HG03571 (cell line): Measurements from ENCODE around the gene MLPH.
"Not testable (repeated sequence)": the region's sequence is repeated elsewhere in the genome, so short reads cannot be mapped to it uniquely, and the experiment has no call there.

Experiments used
- ATAC-seq: cut with Tn5 transposase; IDR thresholded peaks from one replicate; pipeline ENCODE4 v1.9.1; 2021; ENCODE audit not compliant: unreplicated experiment

Gene MLPH

DNA sequence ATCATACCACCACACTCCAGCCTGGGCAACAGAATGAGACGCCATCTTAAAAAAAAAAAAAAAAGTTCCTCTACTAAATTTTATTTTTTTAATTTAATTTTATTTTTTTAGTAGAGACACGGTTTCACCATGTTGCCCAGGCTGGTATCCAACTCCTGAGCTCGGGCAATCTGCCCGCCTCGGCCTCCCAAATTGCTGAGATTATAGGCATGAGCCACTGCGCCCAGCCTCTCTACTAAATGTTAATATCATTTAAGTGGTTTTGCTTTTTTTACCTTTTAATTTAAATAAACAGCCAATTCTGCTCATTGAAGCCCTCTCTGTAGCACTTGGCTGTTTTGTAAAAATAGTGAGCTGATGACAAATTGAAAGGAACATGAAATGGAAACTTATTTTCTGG is 94.3 kb downstream of the MLPH start:
- no peak for ATAC-seq

DNA sequence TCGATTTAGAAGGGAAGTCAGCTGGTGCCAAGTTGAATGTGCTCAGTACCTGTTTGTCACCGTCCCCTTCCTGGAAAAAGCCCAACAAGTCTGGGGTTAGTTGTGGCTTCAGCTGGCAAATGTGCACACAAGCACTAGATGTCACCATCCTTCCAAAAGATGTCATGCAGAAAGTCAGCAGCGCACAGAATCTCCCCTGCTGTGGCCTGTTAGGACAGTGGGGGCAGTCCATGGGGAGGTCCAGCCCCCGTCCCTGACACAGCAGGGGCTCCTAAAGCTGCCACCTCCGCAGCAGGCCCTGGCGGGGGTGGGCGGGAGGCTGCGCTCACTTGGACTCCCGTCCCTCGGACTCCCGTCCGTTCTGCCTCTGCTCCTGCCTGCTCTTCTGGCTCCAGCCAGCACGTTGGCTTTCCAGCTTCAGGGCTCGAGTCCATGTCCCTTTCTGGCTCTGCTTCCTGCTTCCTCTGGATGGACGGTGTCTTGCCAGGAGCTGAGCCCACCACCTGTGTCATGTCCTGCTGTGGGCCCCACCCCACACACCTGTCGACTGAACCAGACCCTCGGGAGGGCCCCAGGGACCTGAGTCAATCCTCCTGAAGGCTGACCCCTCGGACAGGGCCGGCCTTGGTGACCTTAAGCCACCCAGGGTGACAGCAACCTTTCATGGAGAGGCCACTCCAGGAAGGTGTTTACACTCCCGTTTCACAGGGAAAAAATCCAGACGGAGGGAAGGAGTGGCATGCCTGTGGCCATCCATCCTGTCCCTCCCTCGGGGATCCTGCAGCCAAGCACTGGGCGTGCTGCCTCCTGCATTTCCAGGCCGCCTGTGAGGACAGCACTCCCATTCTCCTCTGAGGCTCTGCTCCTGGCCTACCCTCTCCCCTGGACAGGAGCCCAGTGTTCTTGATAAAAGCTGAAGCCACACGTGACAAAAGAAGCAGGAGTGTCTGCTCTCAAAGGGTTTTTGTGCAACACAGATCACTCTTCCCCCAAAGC is 95.0 kb downstream of the MLPH start:
- ATAC-seq = no peak

DNA sequence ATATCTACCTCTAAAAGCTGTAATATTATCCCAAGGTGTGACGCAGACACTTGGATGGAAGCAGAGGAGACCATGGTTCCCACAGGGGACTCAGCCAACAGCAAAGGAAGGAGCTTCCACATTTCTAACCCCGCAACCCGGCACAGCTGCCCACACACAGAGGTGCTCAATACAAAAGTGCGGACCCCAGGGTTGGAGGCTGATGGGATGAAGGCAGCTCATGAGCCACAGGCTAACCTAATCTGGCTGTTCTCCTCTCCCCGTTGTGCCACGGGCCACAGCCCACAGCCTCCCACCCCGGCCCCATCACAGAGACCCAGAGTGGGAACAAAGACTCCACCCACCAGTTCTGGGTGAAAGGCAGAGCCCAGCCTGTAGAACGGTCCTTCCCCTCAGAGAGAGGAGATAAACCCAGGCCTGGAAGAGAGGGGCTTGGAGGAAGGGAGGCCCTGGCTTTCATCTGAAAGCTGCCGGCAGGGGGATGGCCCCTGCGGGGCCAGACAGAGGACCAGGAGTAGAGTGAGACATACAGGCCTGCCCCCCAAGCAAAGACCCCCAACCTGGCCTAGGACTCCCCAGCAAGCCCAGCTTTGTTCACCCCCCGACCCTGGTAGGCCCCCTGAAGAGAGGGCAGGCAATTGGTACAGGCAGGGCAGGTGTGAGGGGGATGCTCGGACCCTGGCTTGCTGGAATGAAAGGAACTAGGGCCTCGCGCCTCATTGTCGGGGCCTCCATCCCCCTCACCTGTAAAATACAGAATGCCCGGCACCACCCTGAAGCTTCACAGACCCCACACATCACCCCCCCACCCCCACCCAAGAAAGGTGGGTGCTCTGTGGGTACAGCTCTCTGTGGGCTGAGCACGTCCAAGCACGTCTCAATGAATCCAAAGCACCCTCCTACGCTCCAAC is 96.6 kb downstream of the MLPH start:
- no peak for ATAC-seq

DNA sequence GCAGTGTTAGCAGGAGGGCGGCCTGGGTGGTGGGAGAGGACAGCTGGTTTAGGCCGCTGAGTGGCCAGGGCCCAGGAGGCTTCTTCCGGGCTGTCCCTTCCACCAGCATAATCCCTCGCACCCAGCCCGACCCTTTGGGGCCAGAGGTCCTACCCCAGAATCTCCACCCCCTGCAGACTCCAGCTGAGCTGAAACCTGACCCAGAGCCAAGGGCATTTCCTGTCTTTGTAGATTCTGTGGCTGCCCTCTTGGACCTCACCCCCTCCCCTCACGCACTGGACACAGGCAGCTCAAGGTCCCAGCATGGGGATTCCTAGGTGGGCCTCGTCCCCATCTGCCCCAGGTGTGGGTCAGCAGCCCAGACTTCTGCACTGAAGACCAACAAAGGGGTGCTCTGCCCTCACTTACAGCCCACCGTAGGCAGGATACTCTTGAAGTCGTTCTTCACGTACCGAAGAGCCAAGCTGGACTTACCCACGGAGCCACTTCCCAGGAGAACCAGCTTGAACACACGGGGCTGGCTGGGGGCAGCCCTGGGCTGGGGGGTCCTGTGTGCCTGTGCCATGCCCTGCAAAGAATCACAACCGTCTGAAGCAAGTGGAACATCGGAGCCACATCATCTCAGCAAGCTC is 98.7 kb downstream of the MLPH start:
- no peak for ATAC-seq

DNA sequence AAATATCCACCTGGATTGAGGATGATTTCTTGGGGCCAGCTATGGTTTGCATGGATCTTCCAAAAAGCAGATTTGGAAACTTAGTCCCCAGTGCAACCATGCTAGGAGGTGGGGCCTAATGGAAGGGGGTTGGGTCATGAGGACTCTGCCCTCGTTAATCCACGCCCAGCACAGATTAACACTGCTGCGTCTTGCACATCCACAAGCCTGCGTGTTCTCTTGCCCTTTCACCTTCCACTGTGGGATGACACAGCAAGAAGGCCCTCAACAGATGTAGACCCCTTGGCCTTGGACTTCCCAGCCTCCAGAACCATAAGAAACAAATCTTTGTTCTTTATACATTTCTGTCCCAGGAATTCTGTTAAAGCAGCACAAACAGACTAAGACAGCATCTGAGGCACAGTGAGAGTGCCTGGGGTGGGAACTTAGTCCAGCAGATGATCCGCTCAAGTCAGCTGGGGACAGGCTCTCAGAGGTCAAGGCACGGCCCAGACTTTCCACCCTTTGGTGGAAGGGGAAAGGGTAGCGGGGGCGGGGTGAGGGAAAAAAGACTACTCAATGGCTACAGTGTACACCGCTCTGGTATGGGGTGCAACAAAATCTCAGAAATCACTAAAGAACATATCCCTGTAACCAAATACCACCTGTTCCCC is 101.1 kb downstream of the MLPH start:
- ATAC-seq = no peak

DNA sequence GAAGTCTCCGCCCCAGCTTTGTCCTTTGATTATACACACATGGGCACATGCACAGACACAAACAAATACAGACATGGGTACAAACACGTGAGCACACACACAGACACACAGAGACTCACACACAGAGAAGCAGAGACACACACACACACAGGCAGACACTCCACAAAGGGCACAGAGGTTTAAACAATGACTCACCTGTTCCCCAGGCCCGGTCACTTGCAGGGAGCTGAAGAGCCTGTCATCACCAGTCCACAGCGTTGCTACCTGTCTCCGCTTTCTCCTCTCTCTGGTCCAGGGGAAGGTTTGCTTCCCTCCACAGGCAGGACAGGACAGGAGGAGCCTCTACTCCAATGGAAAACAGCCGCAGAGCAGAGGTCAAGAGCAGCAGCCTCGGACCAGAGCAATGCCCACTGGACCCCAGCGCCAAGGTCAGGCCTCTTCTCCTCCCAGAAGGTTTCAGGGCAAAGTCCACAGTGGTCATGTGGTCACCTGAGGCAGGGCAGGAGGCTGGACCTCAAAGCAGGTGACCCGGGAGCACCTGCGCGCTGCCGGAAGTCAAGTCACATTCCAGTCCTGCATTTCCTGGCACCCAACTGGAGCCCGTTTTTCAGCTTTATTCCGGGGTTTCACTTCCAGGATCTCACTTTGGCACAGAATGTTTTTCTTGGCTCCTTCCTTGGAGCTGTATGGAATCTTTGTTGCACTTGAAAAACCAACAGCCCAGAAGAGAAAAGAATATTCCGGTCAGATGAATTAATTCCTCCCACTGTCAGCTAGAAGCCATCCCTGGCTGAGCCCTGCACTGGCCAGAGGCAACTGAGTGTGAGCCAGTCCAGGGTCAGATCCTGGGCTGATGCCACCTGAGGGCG is 103.5 kb downstream of the MLPH start, which contains the start of gene RAB17:
RAB17 (minus strand) TSS at position 463 of the 869 bp plus-strand sequence. CDS start 4,580 bp downstream, outside the sequence.
- ATAC-seq = no peak

DNA sequence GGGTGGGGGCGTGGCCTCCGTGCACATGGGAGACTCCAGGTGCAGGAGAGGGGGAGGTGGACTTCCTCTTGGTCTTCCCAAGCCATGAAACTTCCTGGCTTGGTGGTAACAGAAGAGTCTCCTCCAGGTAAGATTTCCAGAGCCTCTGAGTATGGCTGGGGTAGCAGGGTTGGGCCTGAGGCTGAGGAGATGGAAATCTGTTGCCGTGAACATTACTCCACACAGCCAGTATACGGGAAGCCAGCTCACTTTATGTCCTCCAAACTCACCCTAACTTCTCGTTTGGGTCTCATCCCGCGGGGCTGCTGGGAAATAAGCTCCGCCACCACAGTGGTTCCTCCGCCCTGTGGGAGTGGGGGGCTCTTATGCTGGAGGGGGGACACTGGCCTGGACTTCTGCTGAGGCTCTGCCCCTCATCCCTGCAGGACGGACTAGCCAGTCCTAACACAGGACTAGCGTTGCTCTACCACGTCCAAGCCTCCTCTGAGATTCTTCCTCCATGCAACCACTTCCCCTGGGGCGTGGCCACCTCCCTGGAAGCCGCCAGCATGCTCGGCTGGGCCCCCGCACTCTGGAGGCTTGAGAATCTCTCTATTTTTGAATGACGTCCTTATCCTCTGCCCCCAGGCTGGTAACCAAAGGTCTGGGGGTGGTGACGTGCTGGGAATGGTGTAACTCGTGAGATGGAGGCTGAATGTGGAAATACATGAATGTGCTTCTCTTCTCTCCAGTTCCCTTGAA is 104.3 kb downstream of the MLPH start:
- ATAC-seq = no peak

DNA sequence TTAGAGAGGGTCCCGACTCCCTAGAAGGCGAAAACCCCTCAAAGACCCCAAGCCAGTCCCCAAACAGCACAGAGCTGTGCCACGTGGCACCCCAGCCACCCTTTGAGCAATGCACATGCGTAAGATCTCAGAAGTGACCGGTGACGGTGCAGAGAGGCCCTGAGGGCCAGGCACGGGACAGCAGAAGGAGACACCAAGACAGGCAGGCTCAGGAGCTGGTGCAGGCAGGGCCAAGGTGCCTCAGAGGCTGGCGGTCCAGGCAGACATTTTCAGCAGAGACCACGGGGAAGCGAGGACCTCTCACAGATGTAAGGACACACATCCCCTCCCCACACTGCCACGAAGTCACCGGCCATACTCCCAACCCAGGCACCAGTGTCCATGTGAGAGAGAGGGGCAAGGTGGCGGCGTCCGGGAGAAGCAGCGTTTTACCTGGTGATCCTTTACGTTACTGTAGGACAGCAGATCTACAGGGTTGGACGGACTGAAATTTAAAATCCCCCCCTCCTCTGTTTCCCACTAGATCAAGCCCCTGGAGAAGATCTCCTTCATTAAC is 105.5 kb downstream of the MLPH start:
- ATAC-seq = no peak

DNA sequence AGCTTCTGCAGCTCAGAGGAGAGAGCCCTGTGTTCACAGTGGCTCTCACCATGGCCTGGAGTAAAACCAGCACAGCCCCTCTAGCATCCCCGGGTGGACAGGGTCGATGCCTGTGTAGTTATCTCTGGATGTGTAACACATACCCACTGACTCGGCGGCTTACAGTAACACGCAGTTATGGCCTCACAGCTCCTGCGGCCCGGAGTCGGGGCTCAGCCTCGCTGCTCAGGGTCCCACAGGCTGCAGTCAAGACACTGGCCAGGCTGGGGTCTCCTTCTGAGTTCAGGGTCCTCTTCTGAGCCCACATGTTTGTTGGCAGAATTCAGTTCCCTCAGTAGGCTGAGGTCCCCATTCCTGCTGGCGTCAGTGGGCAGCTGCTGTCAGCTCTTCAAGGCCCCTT is 106.0 kb downstream of the MLPH start:
- ATAC-seq = no peak

DNA sequence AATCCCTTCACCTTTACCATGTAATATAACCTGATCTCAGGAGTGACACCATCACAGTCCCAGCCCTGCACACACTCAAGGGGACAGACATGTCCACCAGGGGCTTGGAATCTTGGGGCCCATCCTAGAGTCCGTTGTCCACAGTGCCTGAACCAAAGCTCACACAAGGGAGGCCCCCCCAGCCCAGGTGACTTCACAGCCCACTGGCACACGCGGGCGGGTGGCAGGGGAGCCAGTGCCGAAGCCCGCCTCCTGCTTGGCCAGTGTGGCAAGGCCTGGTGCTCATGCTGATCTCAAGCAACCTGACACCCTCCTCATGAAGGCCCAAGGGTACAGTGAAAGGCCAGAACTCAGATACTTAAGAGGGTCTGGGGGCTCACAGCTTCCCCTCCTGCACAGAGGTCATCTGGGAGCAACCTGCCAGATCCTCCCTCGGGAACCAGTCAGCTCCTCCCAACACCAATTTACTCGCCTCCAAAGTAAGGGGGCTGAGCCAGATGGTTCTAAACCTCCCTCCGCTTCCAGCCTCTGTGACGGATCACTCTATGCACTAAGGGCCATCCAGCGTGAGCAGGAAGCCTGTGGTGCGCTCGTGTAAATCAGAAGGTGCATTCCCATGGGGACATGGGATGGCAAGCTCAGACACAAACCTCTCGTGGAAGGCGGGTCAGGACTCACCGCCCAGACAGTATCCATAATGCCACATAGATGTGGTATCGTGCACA is 106.7 kb downstream of the MLPH start:
- no peak for ATAC-seq

DNA sequence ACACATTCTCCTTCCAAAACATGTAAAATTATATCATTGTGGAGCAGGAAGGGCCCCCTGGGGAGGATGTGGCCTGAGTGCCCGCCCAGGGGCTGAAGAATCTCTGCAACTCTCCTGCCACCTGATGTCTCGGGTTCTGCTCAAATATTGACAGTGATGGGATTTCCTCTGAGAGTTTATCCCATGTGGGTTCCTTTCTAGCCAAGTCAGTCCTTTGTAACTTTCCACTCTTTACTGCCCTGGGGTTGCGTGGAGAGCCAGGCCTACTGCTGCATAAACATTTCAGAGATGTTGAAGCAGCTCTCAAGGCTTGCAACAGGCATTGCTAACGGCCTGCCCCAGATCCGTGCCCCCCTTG is 107.4 kb downstream of the MLPH start:
- ATAC-seq = no peak

DNA sequence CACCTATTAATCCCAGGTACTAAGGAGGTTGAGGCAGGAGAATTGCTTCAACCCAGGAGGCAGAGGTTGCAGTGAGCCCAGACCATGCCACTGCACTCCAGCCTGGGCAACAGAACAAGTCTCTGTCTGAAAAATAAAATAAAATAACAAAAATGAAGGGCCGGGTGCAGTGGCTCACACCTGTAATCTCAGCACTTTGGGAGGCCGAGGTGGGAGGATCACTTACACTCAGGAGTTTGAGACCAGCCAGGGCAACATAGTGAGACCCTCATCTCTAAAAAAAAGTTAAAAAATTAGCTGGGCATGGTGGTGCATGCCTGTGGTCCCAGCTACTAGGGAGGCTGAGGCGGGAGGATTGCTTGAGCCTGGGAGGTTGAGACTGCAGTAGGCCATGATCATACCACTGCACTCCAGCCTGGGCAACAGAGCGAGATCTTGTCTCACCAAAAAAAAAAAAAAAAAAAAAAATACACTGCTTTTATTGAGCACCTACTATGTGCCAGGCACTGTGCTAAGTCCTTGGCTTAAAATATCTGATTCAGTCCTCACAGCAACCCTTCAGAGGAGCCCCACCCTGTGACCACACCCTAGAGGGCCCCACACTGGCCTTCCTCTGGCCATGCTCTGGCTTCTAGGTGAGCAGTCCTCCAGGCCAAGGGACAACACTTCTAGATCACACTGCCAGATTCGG is 108.9 kb downstream of the MLPH start:
- ATAC-seq = not testable (repeated sequence)

DNA sequence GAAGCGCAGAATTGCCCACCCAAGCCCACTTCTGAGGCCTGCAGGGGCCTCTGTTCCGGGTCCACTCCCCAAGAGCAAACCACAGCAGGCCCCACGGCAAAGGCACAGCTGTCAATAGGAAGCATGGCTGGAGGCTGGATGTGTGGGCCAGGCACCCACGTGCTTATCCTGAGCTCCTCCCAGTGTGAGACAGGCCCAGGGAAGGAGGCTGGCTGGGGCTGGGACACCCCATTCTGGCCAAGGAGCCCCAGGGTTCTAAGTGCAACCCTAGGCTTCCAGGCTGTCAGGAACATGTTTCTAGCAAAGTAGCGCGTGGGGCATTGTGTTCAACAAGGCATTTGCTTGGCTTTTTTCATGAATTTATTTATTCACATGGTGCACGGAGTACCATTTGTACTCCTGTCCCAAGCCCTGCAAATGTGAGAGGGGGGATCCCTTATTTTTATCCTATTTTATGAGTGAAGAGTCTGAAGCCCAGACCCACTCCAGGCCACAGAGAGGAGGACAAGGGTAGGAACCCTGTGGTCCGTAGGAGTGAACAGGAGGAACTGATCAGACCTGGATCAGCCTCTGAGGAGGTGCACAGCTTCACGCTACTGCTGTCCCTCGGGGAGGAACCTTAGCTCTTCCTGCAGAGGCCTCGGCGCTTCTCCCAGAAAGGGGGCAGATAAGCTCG is 109.6 kb downstream of the MLPH start:
- ATAC-seq = no peak

DNA sequence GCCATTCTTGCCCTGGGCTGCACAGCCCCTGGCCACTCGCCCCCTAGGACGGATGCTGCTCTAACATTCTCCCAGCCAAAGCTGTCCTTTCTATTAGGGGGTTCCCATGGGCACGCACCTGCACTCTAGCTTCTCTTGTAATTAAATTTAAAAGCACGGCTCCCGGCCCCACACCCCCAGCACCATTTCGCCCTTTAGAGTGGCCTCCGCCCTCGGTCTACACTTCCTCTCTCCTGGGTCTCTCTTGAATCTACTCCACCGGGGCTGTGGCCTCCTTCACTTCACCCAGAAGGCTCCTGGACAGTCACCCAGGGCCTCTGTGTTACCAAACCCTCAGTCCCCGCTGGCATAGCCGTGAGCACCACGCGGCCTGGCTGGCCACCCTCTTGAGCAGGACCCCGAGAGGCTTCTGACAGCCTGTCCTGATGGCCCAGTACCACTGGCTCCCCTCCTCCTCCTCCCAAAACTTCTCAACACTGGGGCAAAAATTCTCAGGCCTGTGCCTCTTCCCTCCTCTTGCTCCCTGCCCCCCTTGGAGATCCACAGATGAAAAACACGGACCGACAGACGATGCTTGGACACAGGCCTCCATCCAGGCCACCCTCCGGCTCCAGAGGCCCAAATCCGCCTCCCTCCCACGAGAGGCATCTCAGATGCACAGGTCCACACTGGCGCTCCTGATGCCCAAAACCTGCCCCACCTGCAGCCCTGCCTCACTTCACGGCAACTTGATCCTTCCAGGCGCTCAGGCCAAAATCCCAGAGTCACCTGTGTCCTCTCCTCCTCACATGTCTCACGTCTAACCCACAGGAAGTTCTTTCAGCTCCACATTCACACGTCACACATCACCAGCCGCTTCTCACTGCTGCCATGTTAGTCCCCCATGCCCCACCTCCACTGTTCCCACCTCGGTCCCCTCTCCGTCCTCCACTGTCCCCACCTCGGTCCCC is 110.4 kb downstream of the MLPH start:
- no peak for ATAC-seq

DNA sequence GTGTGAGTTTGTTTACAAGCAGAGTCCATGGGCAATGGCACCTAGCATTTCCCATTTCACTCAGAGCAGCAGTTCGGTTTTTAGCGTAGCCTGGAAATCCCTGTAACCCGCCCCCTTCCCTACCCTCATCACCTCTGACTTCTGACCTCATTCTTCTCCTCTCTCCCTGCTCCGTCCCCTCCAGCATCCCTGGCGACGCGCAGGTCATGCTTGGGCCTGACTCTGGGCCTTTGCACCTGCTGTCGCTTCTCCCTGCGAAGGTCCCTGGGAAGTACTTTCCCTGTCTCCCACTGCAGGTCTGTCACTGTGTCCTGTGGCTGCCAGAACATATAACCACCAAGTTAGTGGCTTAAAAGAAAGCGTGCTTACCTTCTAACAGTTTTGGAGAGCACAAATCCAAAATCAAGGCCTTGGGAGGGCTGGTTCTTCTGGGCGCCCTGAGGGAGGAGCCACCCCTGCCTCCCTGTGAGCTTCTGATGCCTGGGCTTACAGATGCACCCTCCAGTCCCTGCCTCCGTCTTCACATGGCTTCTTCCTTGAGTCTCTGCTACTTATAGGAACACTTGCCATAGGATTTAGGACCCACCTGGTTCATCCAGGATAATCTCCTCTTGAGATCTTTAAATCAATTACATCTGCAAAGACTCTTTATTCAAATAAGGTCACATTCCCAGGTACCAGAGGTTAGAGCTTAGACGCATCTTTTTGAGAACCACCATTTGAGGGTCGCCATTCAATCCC is 111.6 kb downstream of the MLPH start:
- no peak for ATAC-seq
